Endometrial microvascular endothelial cells (primary cell): ENCODE measurements around the gene CNTROB. TPM values are rescaled to one million over a fixed set of nuclear protein-coding genes. Genes with fewer than 3 reads are reported as not detected.
"Not testable (repeated sequence)": the region's sequence is repeated elsewhere in the genome, so short reads cannot be mapped to it uniquely, and the experiment has no call there.

Experiments
- in situ Hi-C: cut with HindIII; loops from 2 replicates; pipeline ENCODE4 v1.10.0; 2017; ENCODE audit warnings: low sequenced_read_pairs, low pct_unique_long_range_greater_than_20kb; ENCODE audit errors: inconsistent ontology term
- total RNA-seq: library from RNA; depleted of rRNA; stranded (reverse); fragments of >200 nt; gene quantifications from one replicate; pipeline ENCODE4 v1.2.3, GENCODE V29; 2015; ENCODE audit errors: inconsistent ontology term

CNTROB gene
- total RNA-seq, 1 donor from 2014 or later, result 39.1 TPM

DNA sequence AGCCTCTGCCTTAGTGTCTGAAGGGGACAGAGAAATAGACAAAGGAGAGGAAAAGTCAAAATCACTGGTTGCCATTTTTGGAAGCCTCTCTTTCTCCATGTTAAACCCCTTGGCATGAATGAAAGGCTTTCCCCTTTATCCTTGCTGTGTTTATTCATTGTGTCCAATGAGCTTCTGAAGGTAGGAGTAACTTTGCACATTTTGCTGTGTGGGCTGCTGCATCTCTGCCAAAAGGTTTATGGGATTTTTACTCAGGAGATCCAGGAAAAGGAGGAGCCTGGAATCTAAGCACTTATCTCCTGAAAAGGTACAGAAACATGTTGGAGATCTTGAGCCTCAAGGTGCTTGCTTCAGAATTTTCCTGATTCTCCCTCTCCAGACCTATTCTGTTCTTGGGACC lies 3.9 kb downstream of the CNTROB start:
- in situ Hi-C loops, result no loop called here

DNA sequence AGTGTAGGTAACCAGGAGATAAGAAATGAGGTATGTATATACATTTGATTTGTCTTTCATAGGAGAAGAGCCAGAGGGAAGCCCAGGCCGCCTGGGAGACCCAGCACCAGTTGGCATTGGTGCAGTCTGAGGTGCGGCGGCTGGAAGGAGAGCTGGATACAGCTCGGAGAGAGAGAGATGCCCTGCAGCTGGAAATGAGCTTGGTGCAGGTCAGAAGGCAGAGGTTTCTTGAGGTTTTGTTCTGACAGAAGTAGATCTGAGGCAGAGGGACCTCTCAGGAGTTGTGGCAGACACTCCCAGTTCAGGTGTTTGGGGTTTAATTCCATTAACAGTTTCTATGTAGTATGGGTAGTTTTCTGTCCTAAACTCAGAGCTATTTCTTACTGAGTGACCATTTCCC lies 8.0 kb downstream of the CNTROB start:
- in situ Hi-C loops, result no loop called here

GRCh38 chr17:7940743-7941142 lies 8.7 kb downstream of the CNTROB start:
- in situ Hi-C loops, result no loop called here

GRCh38 chr17:7943291-7943690 lies 11.3 kb downstream of the CNTROB start:
- in situ Hi-C loops, result no loop called here

DNA sequence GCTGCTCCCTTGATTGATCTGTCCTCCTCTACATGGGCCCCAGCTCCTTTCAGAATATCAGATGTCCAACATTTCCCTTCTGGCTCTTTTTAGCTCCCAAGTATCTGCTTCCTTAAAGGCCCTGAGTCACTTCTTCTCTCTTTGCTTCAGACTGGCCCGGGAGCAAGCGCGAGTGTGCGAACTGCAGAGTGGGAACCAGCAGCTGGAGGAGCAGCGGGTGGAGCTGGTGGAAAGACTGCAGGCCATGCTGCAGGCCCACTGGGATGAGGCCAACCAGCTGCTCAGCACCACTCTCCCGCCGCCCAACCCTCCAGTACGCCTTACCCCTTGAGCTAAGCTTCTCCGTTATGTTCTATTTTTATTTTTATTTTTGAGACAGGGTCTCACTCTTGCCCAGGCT lies 12.3 kb downstream of the CNTROB start:
- in situ Hi-C loops, result no loop called here

DNA sequence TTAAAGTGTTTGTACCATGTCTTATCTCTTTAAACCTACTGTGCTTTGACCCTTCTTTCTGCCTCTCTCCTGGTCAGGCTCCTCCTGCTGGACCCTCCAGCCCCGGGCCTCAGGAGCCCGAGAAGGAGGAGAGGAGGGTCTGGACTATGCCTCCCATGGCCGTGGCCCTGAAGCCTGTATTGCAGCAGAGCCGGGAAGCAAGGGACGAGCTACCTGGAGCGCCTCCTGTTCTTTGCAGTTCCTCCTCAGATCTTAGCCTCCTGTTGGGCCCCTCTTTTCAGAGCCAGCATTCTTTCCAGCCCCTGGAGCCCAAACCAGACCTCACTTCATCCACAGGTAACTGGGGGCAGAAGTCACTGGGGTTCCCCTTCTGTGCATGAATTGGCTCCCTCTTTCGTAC lies 13.6 kb downstream of the CNTROB start:
- in situ Hi-C loops, result no loop called here

DNA sequence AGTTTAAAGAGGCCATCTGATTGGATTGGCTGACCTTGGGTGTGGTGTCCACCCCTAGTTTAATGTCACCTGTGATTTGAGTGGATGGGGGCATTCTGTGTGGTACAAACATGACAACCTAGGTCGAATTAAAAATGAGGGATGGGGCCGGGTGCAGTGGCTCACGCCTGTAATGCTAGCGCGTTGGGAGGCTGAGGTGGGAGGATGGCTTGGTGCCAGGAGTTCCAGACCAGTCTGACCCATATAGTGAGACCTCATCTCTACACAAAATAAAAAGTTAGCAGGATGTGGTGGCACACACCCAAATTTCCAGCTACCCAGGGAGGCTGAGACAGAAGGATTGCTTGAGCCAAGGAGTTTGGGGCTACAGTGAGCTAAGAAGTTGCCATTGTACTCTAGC lies 14.4 kb downstream of the CNTROB start:
- in situ Hi-C loops, result no loop called here

GRCh38 chr17:7947651-7948050 lies 15.6 kb downstream of the CNTROB start:
- in situ Hi-C loops, result no loop called here

GRCh38 chr17:7950578-7950977 lies 18.6 kb downstream of the CNTROB start:
- in situ Hi-C loops, result no loop called here

DNA sequence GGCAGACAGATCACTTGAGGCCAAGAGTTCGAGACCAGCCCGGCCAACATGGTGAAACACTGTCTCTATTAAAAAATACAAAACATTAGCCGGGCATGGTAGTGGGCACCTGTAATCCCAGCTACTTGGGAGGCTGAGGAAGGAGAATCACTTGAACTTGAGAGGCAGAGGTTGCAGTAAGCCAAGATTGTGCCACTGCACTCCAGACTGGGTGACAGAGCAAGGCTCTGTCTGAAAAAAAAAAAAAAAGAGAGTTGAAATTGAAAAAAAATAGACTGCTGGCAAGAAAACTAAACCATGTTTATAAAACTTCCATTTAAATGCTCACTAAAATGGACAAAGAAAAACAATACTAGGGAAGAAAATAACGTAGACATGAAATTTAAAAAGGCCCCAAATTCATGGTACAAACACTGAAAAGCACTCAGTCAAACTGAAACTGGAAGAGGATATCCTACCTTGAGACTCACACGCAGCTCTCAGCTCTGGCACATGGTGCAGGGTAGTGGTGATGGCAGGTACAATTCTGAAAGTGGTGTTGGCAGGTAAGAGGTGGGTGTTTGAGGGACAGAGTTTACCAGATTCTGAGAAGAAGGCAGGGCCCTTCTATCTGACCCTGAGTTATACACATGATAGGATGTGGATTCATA lies 19.3 kb downstream of the CNTROB start:
- in situ Hi-C loops, result no loop called here

DNA sequence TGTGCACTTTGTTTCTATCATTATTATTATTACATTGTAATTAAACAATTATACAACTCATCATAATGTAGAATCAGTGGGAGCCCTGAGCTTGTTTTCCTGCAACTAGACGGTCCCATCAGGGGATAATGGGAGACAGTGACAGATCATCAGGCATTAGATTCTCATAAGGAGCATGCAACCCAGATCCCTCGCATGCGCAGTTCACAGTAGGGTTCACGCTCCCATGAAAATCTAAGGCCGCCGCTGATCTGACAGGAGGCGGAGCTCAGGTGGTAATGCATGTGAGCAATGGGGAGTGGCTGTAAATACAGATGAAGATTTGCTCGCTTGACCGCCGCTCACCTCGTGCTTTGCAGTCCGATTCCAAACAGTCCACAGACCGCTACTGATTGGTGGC lies 21.3 kb downstream of the CNTROB start:
- in situ Hi-C loops, result not testable (repeated sequence)

GRCh38 chr17:7955414-7956227 lies 23.6 kb downstream of the CNTROB start:
- in situ Hi-C loops, result no loop called here

GRCh38 chr17:7956228-7956965 lies 24.4 kb downstream of the CNTROB start:
- in situ Hi-C loops, result no loop called here

GRCh38 chr17:7959503-7960253 lies 27.7 kb downstream of the CNTROB start:
- in situ Hi-C loops, result no loop called here

DNA sequence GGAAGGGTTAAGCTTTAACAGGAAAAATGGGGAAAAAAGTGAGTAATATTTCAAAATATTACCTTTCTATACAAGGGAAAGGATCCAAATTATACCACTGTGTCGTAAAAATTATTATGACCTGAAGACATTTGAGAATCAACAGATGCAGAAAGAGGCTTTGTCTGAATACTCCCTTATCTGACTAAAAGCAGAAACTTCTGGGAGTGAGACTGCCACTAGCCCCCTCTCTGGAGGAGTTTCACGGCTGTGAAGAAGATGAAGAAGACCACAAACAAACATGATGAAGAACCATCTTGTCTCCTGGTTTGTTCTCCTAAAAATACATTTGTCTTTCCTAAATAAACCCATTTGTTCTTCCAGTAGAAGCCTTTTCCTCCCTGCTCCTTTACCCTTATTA lies 29.4 kb downstream of the CNTROB start:
- in situ Hi-C loops, result no loop called here

DNA sequence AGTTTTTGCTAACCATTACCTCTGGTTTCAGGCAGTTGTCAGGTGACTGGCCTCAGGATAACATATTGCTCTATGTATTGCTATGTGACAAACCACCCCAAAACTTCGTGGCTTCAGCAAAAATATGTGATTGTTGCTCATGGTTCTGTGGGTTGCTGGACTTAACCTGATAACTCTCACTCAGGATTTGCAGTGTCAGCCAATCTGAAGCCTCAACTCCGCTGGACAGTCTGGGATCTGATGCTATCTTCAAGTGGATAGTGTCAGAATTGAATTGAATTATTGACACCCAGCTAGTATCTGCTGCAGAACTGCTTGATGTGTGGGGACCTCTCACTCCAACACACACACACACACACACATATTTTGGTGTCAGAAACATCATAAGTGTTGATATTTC lies 35.7 kb downstream of the CNTROB start:
- in situ Hi-C loops, result no loop called here

DNA sequence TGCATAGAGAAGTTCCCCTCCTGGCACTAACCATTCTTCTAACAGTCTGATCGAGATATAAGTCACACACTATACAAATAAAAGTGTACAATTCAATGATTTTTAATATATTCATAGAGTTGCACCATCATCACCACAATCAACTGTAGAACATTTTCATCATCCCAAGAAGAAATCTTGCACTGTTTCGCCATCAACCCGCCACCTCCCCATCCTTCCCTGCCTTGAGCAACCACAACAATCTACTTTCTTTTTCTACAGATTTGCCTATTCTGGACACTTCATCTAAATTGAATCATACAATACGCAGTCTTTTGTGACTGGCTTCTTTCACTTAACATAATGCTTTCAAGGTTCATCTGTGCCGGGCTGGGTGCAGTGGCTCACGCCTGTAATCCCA lies 37.4 kb downstream of the CNTROB start:
- in situ Hi-C loops, result no loop called here

- in situ Hi-C loops, result no loop called here
These were observed 39.6 kb downstream of the CNTROB start for GRCh38 chr17:7971651-7972050.

- in situ Hi-C loops, result no loop called here
These were observed 40.3 kb downstream of the CNTROB start for GRCh38 chr17:7972131-7972785.
